ENCODE measurements around the gene GALNS. TPM values are rescaled to one million over a fixed set of nuclear protein-coding genes. Genes with fewer than 3 reads are reported as not detected.
"Not testable (repeated sequence)": the region's sequence is repeated elsewhere in the genome, so short reads cannot be mapped to it uniquely, and the experiment has no call there.

GALNS gene
- total RNA-seq, 1 experiment from 2014 or later, result 7.4 TPM

DNA sequence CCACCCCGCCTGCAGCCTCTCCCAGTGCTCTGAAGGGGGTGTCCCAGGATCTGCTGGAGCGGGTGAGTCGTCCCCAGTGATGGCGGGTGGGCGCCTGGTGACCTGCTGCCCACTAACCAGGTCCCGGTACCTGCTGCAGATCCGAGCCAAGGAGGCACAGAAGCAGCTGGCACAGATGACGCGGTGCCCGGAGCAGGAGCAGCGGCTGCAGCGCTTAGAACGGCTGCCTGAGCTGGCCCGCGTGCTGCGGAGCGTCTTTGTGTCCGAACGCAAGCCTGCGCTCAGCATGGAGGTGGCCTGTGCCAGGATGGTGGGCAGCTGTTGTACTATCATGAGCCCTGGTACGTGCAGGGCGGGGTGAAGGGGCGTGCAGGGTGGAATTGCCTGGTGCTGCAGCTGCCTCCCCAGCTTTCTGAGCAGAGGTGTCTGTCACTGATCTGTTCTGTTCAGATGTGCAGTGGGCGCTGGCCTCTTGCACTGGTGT, 49.6 kb downstream of the GALNS start:
- DNase-seq (ENCODE audit: low read depth), result no peak

DNA sequence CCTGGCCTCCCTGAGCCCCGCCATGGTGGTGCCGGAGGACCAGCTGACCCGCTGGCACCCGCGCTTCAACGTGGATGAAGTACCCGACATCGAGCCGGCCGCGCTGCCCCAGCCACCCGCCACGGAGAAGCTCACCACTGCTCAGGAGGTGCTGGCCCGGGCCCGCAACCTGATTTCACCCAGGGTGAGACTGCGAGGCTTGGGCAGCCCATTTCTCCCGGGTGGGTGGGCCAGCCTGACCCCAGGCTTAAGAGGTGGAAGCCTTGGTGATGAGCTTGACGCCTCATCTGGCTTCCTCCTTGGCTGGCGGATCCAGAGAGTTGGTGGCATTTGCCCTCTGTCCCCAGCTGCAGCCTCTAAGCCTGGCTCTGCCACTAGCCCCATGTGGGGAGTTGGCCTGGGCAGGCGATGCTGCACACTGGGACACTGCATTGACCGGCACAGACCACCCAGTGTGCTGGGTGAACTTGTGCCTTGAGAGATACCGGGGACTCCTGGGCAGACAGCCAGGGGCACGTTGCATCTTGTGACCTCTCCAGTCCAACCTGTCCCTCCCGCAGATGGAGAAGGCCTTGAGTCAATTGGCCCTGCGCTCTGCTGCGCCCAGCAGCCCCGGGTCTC, 50.1 kb downstream of the GALNS start:
- no peak for DNase-seq (ENCODE audit: low read depth)

DNA sequence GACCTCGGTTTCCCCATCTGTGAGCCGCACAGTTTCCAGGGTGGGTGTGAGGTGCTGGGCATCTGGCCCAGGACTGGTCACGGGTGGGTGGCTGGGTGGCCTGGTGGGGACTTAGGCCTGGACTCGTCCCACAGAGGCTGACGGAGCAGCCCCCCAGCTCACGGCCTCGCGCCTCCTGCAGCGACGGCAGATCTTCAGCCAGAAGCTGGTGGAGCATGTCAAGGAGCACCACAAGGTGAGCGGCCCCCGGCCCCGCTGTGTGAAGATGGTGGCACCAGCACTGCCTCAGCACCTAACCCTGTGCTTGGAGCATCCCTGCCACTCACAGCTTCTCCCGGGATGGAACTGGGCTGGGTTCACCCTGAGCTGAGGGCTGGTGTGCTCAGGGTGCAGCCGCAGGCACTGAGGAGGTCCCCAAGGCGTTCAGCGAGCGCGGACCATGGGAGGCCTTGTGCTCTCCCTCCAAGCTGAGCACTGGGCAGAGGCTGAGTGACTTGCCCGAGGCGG, 50.8 kb downstream of the GALNS start:
- DNase-seq (ENCODE audit: low read depth), result no peak

DNA sequence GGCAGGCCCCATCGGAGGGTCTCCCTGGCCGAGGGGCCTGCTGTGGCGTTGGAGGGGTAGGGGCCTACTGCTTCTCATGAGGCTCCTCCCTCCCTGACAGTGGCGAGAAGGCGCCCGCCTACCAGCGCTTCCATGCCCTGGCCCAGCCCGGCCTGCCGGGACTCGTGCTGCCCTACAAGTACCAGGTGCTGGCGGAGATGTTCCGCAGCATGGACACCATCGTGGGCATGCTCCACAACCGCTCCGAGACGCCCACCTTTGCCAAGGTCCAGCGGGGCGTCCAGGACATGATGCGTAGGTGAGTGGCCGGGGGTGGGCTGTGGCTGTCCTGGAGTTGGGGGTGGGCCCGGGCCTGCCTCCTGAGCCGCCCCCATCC, 51.4 kb downstream of the GALNS start:
- no peak for DNase-seq (ENCODE audit: low read depth)

DNA sequence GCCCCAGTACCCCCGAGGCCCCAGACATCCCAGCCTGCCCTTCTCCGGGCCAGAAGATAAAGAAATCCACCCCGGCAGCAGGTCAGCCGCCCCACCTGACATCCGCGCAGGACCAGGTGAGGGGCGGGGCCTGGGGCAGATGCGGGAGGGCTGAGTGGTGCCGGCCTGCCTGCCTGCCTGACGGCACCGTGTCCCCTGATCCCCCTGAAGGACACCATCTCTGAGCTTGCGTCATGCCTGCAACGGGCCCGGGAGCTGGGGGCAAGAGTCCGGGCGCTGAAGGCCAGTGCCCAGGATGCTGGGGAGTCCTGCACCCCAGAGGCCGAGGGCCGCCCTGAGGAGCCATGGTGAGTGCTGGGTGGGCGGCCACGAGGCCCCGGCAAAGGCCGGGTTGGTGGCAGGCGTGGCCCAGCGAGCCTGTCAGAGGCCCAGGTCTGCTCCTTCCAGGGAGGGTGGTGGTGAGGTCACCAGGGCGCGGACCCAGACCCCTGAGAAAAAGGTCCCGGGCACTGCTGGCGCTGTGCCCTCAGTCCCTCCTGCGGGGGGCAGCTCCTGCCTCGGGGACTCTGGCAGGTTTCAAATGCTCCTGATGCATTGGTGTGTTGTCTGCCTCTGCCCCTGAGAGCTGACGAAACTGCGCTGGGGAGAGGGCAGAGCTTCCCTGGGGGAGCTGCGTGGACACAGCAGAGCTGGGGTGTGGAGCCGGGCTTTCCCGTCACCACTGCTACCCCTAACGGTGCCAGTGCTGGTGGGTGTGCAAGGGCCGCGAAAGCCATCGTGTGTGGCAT, 52.0 kb downstream of the GALNS start:
- no peak for DNase-seq (ENCODE audit: low read depth)

DNA sequence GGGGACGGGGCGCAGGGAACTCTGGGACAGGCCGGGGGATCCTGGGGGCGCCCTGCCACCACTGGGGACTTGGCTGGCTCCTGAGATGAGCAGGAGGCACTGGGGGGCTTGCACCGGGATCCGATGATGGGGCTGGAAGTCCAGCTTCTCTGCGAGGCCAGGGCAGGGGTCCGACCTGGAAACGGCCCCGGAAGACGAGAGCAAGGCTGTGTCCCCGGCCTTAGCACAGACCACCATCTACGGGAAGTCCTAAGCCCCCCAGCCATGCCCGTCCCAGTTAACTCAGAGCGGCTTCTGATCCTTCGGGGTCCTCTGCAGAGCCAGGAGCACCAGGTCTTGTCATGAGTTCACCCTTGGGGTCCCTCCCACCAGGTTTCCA, 52.6 kb downstream of the GALNS start:
- no peak for DNase-seq (ENCODE audit: low read depth)

DNA sequence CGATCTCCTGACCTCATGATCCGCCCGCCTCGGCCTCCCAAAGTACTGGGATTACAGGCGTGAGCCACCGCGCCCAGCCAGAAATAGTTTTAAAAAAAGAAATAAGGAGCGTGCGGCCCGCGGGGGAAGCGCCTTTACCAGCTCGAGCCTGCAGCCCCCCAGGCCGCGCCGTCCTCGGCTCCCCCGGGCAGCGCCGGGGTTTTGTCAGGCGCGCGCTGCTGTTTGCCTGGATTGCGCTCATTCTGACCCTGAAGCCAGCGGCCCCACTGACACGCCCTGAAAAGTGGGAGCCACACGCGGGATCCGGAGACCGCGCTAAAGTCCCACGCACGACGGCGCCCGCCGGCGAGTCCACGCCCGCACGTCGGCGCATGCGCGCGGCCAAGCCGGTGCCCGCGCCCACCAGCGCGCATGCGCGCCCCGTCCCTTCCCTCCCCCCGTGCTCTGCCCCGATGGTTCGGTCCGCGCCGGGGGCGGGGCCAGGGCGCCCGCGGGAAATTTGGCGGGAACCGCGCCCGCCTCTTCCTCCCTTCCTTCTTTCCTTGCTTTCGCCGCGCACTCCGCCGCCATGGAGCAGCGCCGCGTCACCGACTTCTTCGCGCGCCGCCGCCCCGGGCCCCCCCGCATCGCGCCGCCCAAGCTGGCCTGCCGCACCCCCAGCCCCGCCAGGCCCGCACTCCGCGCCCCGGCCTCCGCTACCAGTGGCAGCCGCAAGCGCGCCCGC, 53.3 kb downstream of the GALNS start, which contains the start of gene CDT1:
CDT1 (plus strand) TSS at position 526 of the 724 bp plus-strand sequence; CDS start at position 569, 43 bp downstream.
- DNase-seq (ENCODE audit: low read depth), result peak; percentile 70

DNA sequence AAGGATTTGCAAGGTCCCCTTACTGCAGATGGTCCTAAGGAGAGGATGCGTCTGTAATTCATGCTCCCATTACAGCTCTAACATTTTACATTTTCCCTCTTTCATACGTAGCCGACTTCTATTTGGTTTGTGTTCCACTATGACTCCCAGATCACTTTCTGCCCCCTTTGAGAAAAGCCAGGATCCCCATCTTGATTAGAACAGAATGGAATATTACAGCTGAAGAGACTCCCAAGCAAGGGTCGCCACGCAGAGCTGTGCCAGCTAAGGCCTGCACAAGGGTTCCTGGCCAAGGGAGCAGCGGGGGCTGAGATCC, 56.5 kb downstream of the GALNS start:
- DNase-seq (ENCODE audit: low read depth), result no peak

DNA sequence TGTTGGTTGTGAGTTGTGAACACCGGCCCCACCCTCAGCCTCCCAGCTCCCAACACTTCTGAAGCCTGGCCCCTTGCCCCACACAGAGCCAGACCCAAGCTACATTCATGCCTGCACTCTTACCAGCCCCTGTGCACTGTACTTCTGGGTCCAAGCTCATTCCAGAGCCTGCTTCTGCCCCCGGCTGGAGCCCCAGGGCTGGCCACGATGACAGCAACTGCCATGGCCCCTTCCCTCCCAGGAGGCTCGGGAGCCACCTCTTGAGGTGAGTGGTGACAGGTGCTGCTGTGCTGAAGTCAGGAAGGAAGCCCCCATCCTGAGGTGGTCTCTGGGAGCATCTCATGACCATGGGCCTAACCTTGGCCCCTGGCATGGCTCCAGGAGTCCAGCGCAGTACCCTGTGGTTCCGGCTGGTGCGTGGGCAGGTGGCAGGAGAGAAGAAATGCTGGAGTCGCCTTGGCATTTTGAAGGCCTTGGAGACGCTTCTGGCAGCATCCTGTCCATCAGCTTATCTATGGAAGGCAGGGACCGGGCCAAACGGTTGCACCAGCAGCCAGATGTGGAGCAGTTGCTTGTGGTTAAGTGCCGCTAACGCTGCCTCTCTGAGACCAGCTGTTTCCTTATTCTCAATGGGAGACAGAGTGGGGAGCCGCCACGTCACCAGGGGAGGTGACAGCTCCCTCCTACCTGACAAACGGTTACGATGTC, 57.0 kb downstream of the GALNS start:
- DNase-seq (ENCODE audit: low read depth), result no peak

DNA sequence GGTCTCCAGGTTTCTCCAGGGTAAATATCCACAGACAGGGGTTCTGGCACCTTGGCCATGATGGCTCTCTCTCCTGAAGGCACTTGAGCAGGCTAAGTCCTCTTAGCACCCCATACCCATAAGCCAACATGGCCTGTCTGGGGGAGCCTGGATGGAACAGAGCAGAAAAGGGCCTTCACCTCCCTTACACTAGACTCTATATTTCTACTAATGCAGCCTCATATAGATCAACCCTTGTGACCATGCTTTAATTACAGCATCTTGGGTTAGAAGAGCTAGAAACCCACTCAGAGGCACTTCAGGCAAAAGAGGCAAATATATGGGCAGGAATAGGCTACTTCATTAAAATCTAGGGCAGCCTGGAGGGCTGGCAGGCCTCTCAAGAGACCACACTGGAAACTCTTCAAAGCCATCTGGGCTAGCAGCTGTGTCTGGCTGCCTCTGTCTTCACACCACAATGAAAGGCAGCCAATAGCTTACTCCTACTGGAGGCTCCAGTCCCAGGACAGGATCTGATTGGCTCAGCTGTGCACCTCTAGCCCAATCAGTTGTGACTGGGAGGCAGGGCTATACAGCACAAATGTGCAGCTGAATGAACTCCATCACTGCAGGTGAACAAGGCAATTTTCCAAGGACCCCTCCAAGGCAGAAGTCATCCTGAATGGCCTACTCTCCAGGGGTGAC, 57.8 kb downstream of the GALNS start:
- no peak for DNase-seq (ENCODE audit: low read depth)

DNA sequence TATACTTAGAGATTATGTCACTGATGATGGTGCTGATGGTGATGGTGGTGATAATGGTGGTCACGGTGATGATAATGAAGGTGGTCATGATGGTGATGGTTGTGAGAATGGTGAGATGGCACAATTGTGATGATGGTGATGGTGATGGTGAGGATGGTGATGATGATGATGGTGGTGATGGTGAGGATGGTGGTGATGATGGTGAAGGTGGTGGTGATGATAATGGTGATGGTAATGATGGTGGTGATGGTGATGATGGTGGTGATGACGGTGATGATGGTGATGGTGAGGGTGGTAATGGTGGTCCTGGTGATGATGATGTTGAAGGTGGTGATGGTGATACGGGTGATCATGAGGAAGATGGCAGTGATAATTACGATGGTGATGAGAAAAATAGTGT, 58.7 kb downstream of the GALNS start:
- DNase-seq (ENCODE audit: low read depth), result no peak

DNA sequence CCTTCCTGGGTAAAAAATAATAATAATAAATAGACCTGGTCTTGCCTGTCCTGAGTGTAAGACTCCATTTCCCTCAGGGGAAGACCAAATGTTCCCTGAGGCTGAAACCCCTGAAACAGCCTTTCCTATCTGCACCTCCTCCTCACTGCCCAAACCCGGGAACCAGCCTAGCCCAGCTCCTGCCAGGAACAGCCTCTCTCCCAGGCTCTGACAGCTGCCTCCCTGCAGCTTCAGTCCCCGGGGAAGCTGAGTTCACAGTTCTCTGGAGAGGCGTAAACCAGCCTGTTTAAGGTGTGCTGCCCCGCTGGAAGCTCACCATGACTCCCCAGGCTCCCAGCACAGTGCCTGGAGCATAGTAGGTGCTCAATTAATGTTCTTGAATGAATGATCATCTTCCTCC, 60.5 kb downstream of the GALNS start:
- no peak for DNase-seq (ENCODE audit: low read depth)

DNA sequence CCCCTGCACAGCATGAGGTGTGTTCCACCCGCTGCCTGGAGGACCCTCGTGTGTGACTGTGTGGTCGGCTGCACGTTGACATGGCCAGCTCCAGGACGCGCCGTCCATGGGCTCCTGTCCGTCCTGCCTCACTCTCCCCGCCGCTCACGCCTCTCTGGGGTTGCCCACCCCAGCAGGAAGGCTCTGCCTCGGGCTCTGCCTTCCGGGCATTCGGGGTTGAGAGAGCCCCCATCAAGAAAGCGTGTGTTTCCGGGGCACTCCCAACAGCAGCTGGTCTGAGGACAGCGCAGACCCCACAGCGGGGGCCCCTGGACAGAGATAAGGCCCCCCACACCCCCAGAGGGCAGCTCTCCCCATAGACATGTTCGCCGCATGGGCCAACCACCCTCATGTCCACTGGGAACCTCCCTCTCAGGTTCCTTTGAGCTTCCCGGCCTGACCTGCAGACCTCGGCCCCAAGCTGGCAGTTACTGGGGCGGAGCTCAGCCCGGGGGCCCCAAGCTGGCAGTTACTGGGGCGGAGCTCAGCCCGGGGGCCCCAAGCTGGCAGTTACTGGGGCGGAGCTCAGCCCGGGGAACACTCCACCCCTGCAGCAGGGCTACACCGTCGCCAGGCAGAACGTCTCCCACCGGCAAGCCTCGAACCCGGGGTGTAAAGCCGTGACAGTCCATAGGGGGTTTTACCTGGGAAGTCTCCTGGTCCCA, 63.3 kb downstream of the GALNS start:
- no peak for DNase-seq (ENCODE audit: low read depth)

DNA sequence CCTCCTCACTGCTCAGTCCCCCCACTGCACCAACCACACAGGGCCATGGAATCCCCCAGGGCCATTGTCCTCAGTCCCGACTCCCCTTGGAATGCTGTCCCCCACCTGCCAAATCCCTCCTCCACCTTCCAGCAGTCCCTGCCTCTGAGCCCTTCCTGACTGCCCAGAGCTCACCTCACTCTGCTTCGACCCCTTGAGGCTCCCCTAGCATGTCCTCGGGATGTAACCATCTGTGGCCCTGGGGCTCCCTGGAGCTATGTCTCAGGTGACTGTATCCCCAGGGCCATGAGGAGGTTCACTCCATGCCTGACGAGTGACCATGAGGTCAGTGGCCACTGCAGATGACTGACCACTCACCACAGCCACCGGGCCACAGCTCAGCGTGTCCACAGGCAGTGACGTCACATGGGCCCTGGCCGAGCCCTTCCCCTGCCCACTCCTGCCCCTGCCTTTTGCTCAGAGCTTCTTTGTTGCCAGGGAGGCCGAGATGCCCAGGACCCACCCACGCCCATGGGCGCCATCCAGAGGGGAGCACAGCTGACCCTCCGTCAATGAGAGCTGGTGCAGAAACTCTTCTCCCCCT, 64.0 kb downstream of the GALNS start:
- no peak for DNase-seq (ENCODE audit: low read depth)

DNA sequence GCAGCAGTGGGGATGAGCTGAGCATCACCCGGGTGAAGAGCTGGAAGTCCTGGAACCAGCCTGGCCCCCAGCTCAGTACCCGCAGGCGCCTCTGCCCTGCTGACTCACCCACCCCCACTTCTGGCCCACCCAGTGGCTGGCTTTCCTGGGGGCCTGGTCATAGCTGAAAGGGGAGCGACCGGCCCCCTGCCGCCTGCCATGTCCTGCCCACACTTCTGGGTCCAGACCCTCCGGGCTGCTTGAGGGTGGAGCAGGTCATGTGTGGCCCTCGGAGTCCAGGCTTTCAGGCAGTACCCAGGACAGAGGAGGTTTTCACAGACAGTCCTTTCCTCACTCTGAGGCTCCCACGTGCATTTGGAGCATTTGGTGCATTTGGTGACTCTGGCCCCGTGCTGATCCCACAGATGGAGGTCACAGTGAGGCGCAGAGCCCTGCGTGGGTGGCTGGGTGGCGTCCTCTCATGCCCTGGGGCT, 64.6 kb downstream of the GALNS start:
- no peak for DNase-seq (ENCODE audit: low read depth)

DNA sequence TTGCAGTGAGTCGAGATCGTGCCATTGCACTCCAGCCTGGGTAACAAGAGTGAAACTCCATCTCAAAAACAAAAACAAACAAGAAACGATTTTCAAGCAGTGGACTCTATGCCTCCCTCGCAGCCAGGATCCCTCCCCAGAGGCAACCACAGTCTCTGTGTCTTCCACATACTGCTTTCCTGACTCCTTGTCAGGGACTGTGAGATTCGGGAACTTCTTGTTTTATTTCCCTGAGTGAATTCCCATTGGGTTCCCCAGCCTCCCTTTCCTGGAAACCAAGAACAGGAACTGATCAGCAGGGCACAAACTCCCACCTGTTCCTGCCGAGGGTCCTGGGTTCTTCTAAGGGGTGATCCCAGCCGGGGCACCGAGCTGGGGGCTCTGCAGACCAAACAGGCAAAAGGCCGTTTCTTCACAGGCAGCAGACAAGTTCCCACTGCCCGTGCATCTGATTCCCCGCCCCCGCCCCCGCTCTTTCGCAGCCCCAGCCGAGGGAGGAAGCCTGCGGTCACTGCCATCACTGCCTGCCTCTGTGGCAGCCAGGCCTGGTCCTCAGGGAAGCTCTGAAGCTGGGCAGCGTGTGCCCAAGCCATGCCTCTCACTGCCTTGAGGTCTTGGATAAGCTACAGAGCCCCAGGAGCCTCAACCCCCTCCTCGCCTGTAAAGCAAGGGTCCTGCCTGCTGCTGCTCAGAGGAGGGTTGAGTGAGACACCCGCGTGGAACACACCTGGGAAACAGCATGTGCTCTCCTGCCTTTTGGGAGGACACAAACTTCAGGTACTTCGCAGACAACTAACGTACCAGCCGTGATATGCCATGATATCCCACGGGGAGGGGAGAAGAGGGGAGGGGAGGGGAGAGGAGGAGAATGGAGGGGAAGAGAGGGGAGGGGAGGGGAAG, 66.2 kb downstream of the GALNS start:
- DNase-seq (ENCODE audit: low read depth), result no peak

DNA sequence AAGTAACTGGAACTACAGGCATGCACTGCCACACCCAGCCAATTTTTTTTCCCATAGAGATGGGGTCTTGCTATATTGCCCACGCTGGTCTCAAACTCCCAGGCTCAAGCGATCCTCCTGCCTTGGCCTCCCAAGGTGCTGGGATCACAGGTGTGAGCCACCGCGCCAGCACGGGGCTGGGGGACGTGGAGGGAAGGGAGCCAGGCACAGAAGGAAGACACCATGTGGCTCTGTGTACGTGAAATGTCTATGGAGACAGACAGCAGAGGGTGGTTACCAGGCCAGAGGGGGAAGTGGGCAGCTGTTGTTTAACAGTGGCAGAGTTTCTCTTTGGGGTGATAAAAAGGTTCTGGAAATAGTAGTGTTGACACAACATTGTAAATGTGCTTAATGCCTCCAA, 67.2 kb downstream of the GALNS start:
- DNase-seq (ENCODE audit: low read depth), result no peak

DNA sequence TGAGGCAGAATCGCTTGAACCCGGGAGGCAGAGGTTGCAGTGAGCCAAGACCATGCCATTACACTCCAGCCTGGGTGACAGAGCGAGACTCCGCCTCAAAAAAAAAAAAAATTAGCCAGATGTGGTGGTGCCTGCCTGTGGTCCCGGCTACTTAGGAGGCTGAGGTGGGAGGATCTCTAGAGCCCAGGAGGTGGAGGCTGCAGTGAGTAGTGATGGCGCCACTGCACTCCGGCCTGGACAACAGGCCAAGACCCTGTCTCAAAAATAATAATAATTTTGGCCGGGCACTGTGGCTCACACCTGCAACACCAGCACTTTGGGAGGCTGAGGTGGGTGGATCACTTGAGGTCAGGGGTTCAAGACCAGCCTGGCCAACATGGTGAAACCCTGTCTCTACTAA, 68.0 kb downstream of the GALNS start:
- not testable (repeated sequence) for DNase-seq (ENCODE audit: low read depth)
